HG03378 (cell line): Measurements from ENCODE around the gene ZBED4.

ENCODE experiments used
- ATAC-seq: cut with Tn5 transposase; IDR thresholded peaks from one replicate; pipeline ENCODE4 v1.9.1; 2021; ENCODE audit warnings: mild to moderate bottlenecking, moderate library complexity; ENCODE audit not compliant: unreplicated experiment

ZBED4 gene

GRCh38 chr22:49872347-49872746 lies 18.7 kb downstream of the ZBED4 start:
- no peak for ATAC-seq

DNA sequence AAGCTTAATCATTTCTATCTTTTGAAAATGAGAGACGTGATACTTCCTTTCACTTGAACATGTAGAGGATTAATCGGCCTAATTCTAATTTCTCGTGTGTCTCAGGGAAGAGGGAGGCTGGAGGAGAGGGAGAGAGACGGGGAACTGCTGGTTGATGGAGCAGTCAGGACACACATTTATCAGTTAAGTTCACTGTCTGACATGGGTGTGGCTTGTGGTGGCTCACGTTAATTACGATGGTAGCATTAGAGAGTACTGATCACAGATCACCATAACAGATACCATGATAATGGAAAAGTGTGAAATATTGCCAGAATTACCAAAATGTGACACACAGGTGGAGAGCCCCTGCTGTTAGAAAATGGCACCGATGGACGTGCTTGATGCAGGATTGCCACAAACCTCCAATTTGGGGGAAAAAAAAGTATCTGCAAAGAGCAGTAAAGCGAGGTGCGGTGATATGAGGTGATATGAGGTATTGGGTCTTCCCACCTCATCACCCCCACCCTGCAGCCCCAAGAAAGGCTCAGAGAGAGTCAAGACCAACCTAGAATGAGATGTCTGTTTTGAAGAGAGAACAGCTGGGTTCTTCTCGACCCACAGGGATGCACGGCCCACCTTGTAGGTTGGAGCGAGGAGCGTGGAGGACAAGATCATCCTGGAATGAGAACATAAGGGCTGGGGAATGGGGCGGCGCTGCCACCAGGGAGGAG lies 19.7 kb downstream of the ZBED4 start:
- ATAC-seq, result no peak

GRCh38 chr22:49877642-49878041 lies 24.0 kb downstream of the ZBED4 start:
- ATAC-seq, result no peak

GRCh38 chr22:49878206-49878605 lies 24.6 kb downstream of the ZBED4 start:
- no peak for ATAC-seq

DNA sequence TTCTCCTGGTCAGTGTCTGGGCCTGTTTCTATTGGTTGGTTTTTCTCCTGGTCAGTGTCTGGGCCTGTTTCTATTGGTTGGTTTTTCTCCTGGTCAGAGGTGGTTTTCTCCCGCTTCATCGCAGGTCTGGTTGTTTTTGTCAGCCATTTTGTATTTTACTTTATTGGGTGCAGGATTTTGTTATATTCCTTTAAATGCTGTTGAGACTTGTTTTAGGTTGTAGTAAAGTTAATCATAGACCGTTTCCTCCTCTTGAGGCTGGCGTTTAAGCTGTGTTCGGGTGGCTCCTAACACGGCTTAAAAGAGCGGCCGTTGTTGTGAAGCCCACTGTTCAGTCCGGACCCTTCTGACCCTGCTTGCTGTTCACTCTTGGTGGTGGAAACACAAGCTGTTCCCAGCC lies 26.2 kb downstream of the ZBED4 start:
- ATAC-seq, result no peak

DNA sequence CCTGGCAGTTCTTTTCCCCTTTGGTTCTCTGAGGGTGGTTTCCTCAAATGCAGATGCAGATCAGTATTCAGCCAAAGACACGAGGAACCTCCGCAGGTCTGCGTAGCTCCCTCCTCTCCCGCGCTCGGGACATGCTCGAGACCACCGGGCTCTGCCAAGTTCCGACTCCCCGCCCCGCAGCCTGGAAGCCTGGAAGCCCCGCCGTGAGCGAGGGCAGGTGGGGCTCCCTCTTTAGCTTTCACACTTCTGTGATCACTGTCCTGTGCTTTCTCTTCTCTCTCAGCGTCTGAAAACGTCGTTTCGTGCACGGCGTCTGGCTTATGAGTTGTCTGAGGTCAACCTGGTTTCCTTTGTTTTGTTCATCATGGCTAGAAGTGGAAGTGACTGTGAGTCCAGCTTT lies 26.6 kb downstream of the ZBED4 start:
- ATAC-seq, result no peak

DNA sequence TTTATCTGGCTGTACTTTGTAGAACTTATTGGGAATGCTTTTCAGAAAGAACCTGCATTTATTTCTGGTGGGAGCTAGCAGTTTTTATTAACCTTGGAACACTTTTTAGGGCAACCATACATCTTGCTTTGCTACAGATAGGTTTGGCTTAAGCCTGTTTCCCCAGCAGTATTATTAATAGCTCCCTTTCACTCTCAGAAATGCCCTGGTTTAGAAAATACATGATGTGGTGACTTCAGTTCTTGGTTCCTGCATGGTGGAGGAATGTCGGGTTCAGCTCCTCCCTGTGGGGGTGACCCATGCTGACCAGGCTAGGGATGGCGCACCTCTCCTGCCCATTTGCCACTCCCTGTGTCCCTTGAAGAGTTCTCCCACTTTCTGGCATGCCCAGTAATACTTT lies 28.2 kb downstream of the ZBED4 start:
- ATAC-seq, result no peak

DNA sequence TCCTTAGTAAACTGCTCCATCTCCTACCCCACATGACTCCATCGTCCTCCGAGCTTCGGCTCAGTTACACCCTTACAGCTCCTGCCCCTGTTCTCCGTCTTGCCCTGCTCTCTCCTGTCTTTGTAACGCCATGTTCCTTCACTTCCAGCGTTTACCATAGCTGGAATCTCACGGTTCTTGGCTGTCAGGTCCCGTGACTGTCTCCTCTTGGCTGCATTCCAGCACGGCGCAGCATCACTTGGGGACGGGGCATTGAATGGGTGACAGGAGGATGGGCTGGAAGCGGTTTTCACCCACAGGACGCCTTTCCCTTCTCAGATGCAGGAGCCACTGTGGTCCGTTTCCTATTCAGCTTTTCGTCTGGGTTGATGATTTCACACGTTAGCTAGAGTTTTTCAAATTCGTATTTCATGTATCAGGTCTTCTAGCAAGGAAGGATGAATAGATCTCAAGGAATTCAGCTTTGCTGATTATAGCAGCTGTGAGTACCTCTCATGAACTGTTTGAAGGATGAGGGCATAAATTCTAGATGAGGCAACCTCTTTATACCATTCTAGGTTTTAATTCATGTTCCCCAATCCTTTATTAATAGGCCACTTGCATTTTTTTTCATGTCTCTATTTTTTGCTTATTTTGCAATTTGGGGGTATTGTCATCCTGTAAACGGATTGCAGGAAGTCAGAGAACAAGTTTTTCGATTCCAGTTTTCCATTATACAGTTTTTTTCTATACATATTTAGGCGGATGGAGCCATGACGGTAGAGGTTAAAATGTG lies 29.1 kb downstream of the ZBED4 start:
- no peak for ATAC-seq

DNA sequence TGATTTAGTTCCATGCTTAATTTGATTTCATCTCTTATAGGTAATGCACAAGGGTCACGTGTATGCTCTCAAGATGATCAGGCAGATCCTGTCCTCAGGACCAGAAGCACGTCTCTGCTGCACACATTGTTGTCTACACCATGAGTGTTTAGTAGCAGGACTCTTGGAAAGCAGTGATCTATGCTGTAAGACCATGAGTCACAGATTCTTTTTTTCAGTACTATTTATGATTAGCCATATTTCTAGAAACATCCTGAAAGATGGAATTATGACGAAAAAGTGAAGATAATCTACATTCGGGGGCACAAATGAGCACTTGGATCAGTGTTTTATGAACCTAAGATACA lies 29.6 kb downstream of the ZBED4 start:
- no peak for ATAC-seq

- no peak for ATAC-seq
Measured at GRCh38 chr22:49884075-49884474, 30.4 kb downstream of the ZBED4 start.

- no peak for ATAC-seq
Measured at GRCh38 chr22:49884503-49885260, 31.0 kb downstream of the ZBED4 start.

- no peak for ATAC-seq
Measured at GRCh38 chr22:49885281-49885680, 31.6 kb downstream of the ZBED4 start.

GRCh38 chr22:49885881-49886280 lies 32.2 kb downstream of the ZBED4 start:
- no peak for ATAC-seq

DNA sequence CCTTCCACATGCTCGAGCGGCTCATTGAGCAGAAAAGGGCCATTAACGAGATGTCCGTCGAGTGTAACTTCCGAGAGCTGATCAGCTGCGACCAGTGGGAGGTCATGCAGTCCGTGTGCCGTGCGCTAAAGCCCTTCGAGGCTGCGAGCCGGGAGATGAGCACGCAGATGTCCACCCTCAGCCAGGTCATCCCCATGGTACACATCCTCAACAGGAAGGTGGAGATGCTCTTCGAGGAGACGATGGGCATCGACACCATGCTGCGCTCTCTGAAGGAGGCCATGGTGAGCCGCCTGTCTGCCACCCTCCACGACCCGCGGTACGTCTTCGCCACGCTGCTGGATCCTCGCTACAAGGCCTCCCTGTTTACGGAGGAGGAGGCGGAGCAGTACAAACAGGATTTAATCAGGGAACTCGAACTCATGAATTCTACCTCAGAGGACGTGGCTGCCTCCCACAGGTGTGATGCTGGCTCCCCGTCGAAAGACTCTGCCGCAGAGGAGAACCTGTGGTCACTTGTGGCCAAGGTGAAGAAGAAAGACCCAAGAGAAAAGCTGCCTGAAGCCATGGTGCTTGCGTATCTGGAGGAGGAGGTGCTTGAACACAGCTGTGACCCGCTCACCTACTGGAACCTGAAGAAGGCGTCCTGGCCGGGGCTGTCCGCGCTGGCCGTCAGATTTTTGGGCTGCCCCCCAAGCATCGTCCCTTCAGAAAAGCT lies 32.9 kb downstream of the ZBED4 start:
- no peak for ATAC-seq

GRCh38 chr22:49887064-49887451 lies 33.4 kb downstream of the ZBED4 start:
- ATAC-seq, result no peak

GRCh38 chr22:49887702-49888101 lies 34.1 kb downstream of the ZBED4 start:
- no peak for ATAC-seq

- ATAC-seq, result no peak
Measured at GRCh38 chr22:49889071-49889470, 35.4 kb downstream of the ZBED4 start.

- ATAC-seq, result no peak
Measured at GRCh38 chr22:49892226-49892899, 38.7 kb downstream of the ZBED4 start.

GRCh38 chr22:49893025-49893424 lies 39.4 kb downstream of the ZBED4 start:
- ATAC-seq, result no peak

DNA sequence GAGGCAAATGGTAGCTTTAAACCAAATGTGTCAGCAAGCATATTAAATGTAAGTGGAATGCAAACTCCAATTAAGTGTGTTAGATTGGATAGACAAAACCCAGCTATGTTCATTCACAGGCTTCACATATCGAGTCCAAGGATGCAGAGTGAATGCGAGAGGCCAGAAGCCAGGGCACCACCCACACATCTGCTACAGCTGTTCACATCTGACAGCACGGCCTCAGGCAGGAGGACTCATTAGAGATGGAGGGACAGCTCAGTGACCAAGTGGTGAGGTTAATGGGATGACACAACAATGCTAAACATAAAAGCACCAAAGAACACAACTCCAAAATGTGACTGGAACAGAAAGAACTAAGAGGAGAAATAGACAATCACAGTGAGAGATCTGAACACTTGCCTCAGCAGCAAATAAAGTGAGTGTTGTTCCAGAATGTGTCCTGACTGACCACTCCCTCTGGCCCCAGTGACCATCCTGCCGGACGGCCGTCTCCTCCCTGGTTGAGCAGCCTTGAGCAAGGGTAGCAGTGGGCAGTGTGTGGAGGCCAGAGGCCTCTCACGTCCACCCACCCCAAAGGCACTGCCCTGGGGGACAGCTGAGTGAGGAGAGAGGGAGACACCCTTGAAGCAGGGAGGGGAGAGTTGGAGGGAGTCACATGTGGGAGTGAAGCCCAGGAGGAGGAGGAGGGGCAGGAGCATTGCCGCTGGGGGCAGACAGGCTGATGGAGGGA lies 40.8 kb downstream of the ZBED4 start:
- no peak for ATAC-seq
